Measurements from ENCODE around the gene TMC6.
"Not testable (repeated sequence)": the region's sequence is repeated elsewhere in the genome, so short reads cannot be mapped to it uniquely, and the experiment has no call there.

The TMC6 gene

GRCh38 chr17:78128551-78129350, at the start of gene TMC6:
Gene TMC6, minus strand, starts transcription at chr17:78128755. Its CDS starts 1,923 bp downstream, at chr17:78126832.
- peak; percentile 59 for DNase-seq

- DNase-seq: peak; percentile 80
These were observed 48.0 kb upstream of the TMC6 start for GRCh38 chr17:78176548-78177025.

GRCh38 chr17:78175643-78175981, 47.1 kb upstream of the TMC6 start:
- no peak for DNase-seq

- no peak for DNase-seq
These were observed 46.5 kb upstream of the TMC6 start for GRCh38 chr17:78174870-78175642.

GRCh38 chr17:78174346-78174869, 45.9 kb upstream of the TMC6 start:
- no peak for DNase-seq

GRCh38 chr17:78173097-78173715, 44.7 kb upstream of the TMC6 start:
- no peak for DNase-seq

GRCh38 chr17:78172249-78173051, 43.9 kb upstream of the TMC6 start:
- DNase-seq: no peak

- not testable (repeated sequence) for DNase-seq
These were observed 43.2 kb upstream of the TMC6 start for GRCh38 chr17:78171591-78172248.

- DNase-seq: no peak
These were observed 42.4 kb upstream of the TMC6 start for GRCh38 chr17:78170692-78171590.

GRCh38 chr17:78168903-78169793, 40.6 kb upstream of the TMC6 start:
- DNase-seq: peak; percentile 61

GRCh38 chr17:78168242-78168902, 39.8 kb upstream of the TMC6 start, which contains the start of gene SYNGR2:
Gene SYNGR2, plus strand, starts transcription at chr17:78168581. Its CDS starts 36 bp downstream, at chr17:78168617.
- DNase-seq: peak; percentile 85

GRCh38 chr17:78166416-78166815, 37.9 kb upstream of the TMC6 start:
- no peak for DNase-seq

- no peak for DNase-seq
These were observed 36.4 kb upstream of the TMC6 start for GRCh38 chr17:78164748-78165607.

GRCh38 chr17:78163881-78164747, 35.6 kb upstream of the TMC6 start:
- no peak for DNase-seq

- no peak for DNase-seq
These were observed 31.1 kb upstream of the TMC6 start for GRCh38 chr17:78159575-78160158.
